Sigmoid colon (tissue), 7 donors: ENCODE results near the gene SIPA1L3. TPM values are rescaled to one million over a fixed set of nuclear protein-coding genes. Genes with fewer than 3 reads are reported as not detected.
A peak's percentile ranks its signal among the peaks of the same experiment; 100 is the strongest.

Experiments
- DNase-seq: peaks from one replicate; pipeline ENCODE4 v3.0.0-alpha.2; 2019
- H3K27ac ChIP-seq, 4 donors: fragments of 200-600 bp; sonication (generic); one replicate each; pipeline ENCODE4 v1.5.1; 2016 to 2019; ENCODE audit warnings: mild to moderate bottlenecking in 1 of 4
- H3K27me3 ChIP-seq, 3 donors: fragments of 200-600 bp; sonication (generic); one replicate each; pipeline ENCODE4 v1.5.1; 2019; ENCODE audit warnings: mild to moderate bottlenecking in 1 of 3
- H3K36me3 ChIP-seq, 4 donors: fragments of 200-600 bp; sonication (generic); one replicate each; pipeline ENCODE4 v1.5.1; 2016 to 2019
- H3K4me1 ChIP-seq, 4 donors: fragments of 200-600 bp; sonication (generic); one replicate each; pipeline ENCODE4 v1.5.1; 2017 to 2019
- H3K4me3 ChIP-seq, 4 donors: fragments of 200-600 bp; sonication (generic); one replicate each; pipeline ENCODE4 v1.5.1; 2017 to 2019; ENCODE audit warnings: mild to moderate bottlenecking in 2 of 4, moderate library complexity in 1 of 4
- H3K9me3 ChIP-seq, 4 donors: fragments of 200-600 bp in 3 of 4; sonication (generic) in 3 of 4; one replicate each; pipeline versions ENCODE4 v1.5.1 to v1.6.1; 2013 to 2019
- EP300 ChIP-seq, 4 donors: sonication (generic); formaldehyde crosslinking; IDR thresholded peaks; one replicate each; pipeline ENCODE4 v1.6.1; 2017; ENCODE audit warnings: antibody characterized with exemption in 4 of 4
- POLR2A ChIP-seq, 2 donors: fragments of 450-650 bp; IDR thresholded peaks; one replicate each; pipeline ENCODE4 v1.6.1; 2016; ENCODE audit warnings: antibody characterized with exemption in 2 of 2, mild to moderate bottlenecking in 2 of 2, moderate library complexity in 2 of 2
- POLR2AphosphoS5 ChIP-seq, 4 donors: sonication (generic); formaldehyde crosslinking; IDR thresholded peaks; one replicate each; pipeline ENCODE4 v1.6.1; 2017; ENCODE audit warnings: antibody characterized with exemption in 4 of 4
- WGBS, 2 donors: extraction: QIAGEN DNeasy Blood & Tissue Kit; methylation state at CpG; one replicate each; pipeline ENCODE4 v1.1.7; 2013; 5-methylcytosine and 5-hydroxymethylcytosine counted together
- intact Hi-C: fragments of 100-400 bp; cut with DNase I; formaldehyde crosslinking; loops from one replicate; pipeline ENCODE4 v1.15.1; 2023
- polyA plus RNA-seq, 3 donors: library from polyadenylated mRNA; stranded (reverse); fragments of 200-250 nt; gene quantifications; one replicate each; pipeline ENCODE4 v1.2.3, GENCODE V29; 2013
- total RNA-seq, 4 donors: library from RNA; depleted of rRNA; stranded (reverse); fragments of >200 nt; gene quantifications; one replicate each; pipeline ENCODE4 v1.1.0, GENCODE V29; 2016
- TF ChIP-seq, protein P1 (sequence below), 4 experiments: fragments of 450-650 bp in 3 of 4; fragments of 200-600 bp in 1 of 4; IDR thresholded peaks; one replicate each; pipeline ENCODE4 v1.5.1; 2016 to 2019; ENCODE audit warnings: antibody characterized with exemption in 4 of 4, mild to moderate bottlenecking in 3 of 4, moderate library complexity in 2 of 4
- donor health status: healthy with polysubstance abuse.
- donor health status: Bipolar disorder and iron deficiency.
- donor health status: healthy.

The SIPA1L3 gene
- total and polyA plus RNA-seq, 7 donors: 7.7 to 47.9 (median 9.9) TPM

DNA sequence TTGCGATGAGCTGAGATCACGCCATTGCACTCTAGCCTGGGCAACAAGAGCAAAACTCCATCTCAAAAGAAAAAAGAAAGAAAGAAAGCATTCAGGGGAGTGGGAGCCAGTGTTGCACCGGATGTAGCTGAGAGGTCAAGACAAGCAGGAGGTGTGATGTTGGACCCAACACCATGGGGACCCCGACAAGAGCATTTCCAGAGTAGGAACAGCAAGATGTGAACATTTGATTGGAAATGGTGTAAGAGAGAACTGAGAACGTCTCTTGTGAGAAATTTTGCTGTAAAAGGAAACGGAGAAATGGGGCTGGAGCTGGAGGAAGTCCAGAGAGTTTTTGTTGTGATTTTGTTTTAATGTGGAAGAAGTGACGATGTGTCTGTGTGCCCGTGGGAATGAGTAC, 332.8 kb downstream of the SIPA1L3 start:
- WGBS, 2 donors: 77 to 78% methylated on average over 8 of the region's 8 CpGs
- Histone ChIP-seq H3K36me3 (no peaks in the 10 kb centered on the region), H3K27ac (no peak overlapping the region), H3K4me1 (peaks cover 0 to 13% (median 9%) of the 10 kb centered on the region in 4 donors), H3K4me3 (no peak overlapping the region), H3K9me3 (no peaks in the 10 kb centered on the region), H3K27me3 (peaks cover 0 to 15% (median 5%) of the 10 kb centered on the region in 3 donors)
- TF ChIP-seq, protein P1, sequence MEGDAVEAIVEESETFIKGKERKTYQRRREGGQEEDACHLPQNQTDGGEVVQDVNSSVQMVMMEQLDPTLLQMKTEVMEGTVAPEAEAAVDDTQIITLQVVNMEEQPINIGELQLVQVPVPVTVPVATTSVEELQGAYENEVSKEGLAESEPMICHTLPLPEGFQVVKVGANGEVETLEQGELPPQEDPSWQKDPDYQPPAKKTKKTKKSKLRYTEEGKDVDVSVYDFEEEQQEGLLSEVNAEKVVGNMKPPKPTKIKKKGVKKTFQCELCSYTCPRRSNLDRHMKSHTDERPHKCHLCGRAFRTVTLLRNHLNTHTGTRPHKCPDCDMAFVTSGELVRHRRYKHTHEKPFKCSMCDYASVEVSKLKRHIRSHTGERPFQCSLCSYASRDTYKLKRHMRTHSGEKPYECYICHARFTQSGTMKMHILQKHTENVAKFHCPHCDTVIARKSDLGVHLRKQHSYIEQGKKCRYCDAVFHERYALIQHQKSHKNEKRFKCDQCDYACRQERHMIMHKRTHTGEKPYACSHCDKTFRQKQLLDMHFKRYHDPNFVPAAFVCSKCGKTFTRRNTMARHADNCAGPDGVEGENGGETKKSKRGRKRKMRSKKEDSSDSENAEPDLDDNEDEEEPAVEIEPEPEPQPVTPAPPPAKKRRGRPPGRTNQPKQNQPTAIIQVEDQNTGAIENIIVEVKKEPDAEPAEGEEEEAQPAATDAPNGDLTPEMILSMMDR (IDR thresholded peaks at IDR 0.05): no peak
- TF ChIP-seq EP300 (IDR thresholded peaks at IDR 0.05): no peak
- TF ChIP-seq POLR2A (IDR thresholded peaks at IDR 0.05): no peak
- no peak for TF ChIP-seq POLR2AphosphoS5 (IDR thresholded peaks at IDR 0.05)
- DNase-seq: no peak
- intact Hi-C loops: no loop called here

DNA sequence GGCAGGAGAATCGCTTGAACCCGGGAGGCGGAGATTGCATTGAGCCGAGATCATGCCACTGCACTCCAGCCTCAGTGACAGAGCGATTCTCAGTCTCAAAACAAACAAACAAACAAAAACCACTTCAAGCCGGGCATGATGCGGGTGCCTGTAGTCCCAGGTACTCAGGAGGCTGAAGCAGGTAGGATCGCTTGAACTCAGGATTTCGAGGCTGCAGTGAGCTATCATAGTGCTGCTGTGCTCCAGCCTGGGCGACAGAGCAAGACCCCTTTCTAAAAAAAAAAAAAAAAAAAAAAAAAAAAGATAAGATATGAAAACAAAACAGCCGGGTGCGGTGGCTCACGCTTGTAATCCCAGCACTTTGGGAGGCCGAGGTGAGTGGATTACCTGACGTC, 336.3 kb downstream of the SIPA1L3 start:
- H3K27ac ChIP-seq: no peak overlapping the region
- DNase-seq: no peak
- no peaks in the 10 kb centered on the region for H3K27me3 ChIP-seq
- no peaks in the 10 kb centered on the region for H3K9me3 ChIP-seq
- intact Hi-C loops: loop anchor here (1.0 kb wide), 1 partner anchor 92 kb away; the partner anchor contains the start of gene CATSPERG
- peaks cover 0 to 4% (median 0%) of the 10 kb centered on the region in 4 donors for H3K36me3 ChIP-seq
- TF ChIP-seq POLR2AphosphoS5 (IDR thresholded peaks at IDR 0.05) (no peak), POLR2A (IDR thresholded peaks at IDR 0.05) (no peak)
- TF ChIP-seq, protein P1 (IDR thresholded peaks at IDR 0.05): no peak
- 41 to 72% methylated on average over 15 of the region's 15 CpGs for WGBS, 2 donors
- H3K4me3 ChIP-seq: peak overlapping the region in 2 of 4 donors; percentile 4 to 11
- H3K4me1 ChIP-seq: peaks cover 0 to 47% (median 36%) of the 10 kb centered on the region in 4 donors

DNA sequence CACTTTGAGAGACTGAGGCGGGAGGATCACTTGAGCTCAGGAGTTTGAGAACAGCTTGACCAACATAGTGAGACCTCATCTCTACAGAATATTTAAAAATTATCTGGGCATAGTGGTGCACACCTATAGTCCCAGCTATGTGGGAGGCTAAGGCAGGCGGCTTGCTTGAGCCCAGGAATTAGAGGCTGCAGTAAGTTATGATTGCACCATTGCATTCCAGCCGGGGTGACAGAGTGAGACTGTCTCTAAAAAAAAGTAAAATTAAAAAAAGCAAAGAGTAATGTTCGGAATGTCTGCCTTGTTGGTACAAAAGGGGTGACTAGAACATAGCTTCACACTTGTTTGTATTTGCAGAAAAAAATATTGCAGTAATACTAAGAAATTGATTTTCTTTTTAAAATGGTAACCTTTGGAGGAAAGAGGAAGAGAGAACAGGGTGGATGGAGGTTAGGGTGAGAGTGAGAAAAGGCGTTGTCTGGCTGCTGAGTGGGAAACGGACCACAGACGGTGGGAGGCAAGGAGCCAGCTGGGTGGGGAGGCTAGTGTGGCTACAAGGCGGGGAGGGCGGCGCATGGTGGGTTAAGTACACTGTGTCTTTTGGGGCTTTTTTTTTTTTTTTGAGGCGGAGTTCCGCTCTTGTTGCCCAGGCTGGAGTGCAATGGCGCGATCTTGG, 339.0 kb downstream of the SIPA1L3 start:
- Histone ChIP-seq H3K4me1 (peaks cover 0 to 66% (median 55%) of the 10 kb centered on the region in 4 donors), H3K4me3 (no peak overlapping the region), H3K27me3 (no peaks in the 10 kb centered on the region), H3K9me3 (no peaks in the 10 kb centered on the region), H3K36me3 (peaks cover 0 to 5% (median 0%) of the 10 kb centered on the region in 4 donors), H3K27ac (peak overlapping the region; percentile 70 to 94 (median 92))
- intact Hi-C loops: no loop called here
- TF ChIP-seq POLR2AphosphoS5 (IDR thresholded peaks at IDR 0.05) (peak in 1 of 4 donors; percentile 35), EP300 (IDR thresholded peaks at IDR 0.05) (no peak), POLR2A (IDR thresholded peaks at IDR 0.05) (no peak)
- TF ChIP-seq, protein P1 (IDR thresholded peaks at IDR 0.05): no peak
- no peak for DNase-seq
- 70 to 71% methylated on average over 14 of the region's 14 CpGs for WGBS, 2 donors

DNA sequence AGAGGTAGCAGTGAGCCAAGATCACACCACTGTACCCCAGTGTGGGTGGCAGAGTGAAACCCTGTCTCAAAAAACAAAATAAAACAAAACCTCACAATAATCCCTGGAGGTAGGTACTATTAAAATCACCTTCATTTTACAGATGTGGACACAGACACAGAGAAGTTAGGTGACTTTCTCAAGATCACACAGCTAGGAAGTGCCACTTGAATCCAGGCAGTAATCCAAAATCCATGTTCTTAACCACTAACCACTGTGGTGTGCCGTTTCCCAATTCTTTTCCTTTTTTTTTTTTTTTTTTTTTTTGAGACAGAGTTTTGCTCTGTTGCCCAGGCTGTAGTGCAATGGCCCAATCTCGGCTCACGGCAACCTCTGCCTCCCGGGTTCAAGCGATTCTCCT, 340.1 kb downstream of the SIPA1L3 start:
- H3K4me3 ChIP-seq: no peak overlapping the region
- intact Hi-C loops: no loop called here
- WGBS, 2 donors: 79 to 82% methylated on average over 5 of the region's 5 CpGs
- peaks cover 0 to 73% (median 65%) of the 10 kb centered on the region in 4 donors for H3K4me1 ChIP-seq
- H3K27me3 ChIP-seq: no peaks in the 10 kb centered on the region
- no peaks in the 10 kb centered on the region for H3K9me3 ChIP-seq
- peak overlapping the region; percentile 70 to 94 (median 92) for H3K27ac ChIP-seq
- TF ChIP-seq POLR2A (IDR thresholded peaks at IDR 0.05): no peak
- TF ChIP-seq POLR2AphosphoS5 (IDR thresholded peaks at IDR 0.05): peak in 1 of 4 donors; percentile 2
- DNase-seq: no peak
- peaks cover 0 to 5% (median 0%) of the 10 kb centered on the region in 4 donors for H3K36me3 ChIP-seq

DNA sequence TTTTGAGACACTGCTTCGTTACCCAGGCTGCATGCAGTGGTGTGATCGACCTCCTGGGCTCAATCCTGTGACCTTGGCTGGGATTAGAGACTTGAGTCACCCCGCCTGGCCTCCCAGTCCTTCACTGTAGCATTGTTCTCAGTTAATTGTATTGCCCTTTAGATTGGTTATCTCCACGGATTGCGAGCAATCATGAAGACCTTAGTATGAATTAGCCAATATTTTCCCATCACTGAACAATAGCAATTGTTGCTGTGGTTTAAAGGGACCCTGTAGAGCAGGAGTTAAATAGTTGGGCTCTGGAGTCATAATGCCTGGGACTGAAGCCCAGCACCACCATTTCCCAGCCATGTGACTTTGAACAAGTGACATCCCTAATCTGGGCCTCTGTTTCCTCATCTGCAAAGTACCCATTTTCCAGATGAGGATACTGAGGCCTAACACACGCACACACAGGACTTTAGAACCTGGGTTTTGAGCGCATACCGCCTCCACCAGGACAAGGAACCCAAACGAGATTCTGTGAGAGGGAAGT, 340.8 kb downstream of the SIPA1L3 start:
- no peak for DNase-seq
- Histone ChIP-seq H3K4me1 (peaks cover 0 to 78% (median 70%) of the 10 kb centered on the region in 4 donors), H3K36me3 (peaks cover 0 to 5% (median 0%) of the 10 kb centered on the region in 4 donors), H3K27me3 (no peaks in the 10 kb centered on the region), H3K9me3 (no peaks in the 10 kb centered on the region), H3K27ac (peak overlapping the region; percentile 70 to 94 (median 92)), H3K4me3 (no peak overlapping the region)
- TF ChIP-seq, protein P1 (IDR thresholded peaks at IDR 0.05): no peak
- TF ChIP-seq EP300 (IDR thresholded peaks at IDR 0.05) (no peak), POLR2AphosphoS5 (IDR thresholded peaks at IDR 0.05) (peak in 2 of 4 donors; percentile 34 to 54)
- WGBS, 2 donors: 54 to 76% methylated on average over 9 of the region's 9 CpGs
- intact Hi-C loops: no loop called here
